ENCODE results near the gene CILP2. TPM values are rescaled to one million over a fixed set of nuclear protein-coding genes. Genes with fewer than 3 reads are reported as not detected.

Gene CILP2
- total and polyA plus RNA-seq, 9 of the 15 experiments (the other 6 are each of a cell fraction or from before 2014, with no cell fraction given) = 0.04 to 0.35 (median 0.05) TPM; not detected in 2

GRCh38 chr19:19551853-19552192, 13.8 kb downstream of the CILP2 start:
- FAIRE-seq = no peak
- H3K4me1 ChIP-seq (replicated peaks in 1 of 2; ENCODE audit: control insufficient read depth in 2 of 2, insufficient read depth in 2 of 2, low read length in 2 of 2) = peaks cover 0 to 32% of the 10 kb centered on the region in 2 experiments; a peak in 2 of 5 replicates
- no peak overlapping the region for H2AFZ ChIP-seq (ENCODE audit: low read depth, low read length)
- WGBS (ENCODE audit: insufficient coverage, low coverage, missing lambda C conversion rate) = 12% methylated on average over 14 of the region's 14 CpGs
- no peak overlapping the region for H3K27ac ChIP-seq (ENCODE audit: extremely low read depth, low read depth, low read length)
- ChIA-PET CTCF (ENCODE audit: low intra/inter-chr PET ratio) (no interaction called here), POLR2A (interaction anchor here (0.6 to 1.9 kb wide), 4 partner anchors 19 to 154 kb away, joined by 3 to 7 read pairs (median 4); partner anchors contain the start of gene NDUFA13)
- peak overlapping the region in 1 of 2 experiments; percentile 71; a peak in 2 of 4 replicates for H3K9ac ChIP-seq (ENCODE audit: insufficient read depth in 1 of 2, low read depth in 2 of 2, low read length in 2 of 2)
- no peak overlapping the region for H3K4me2 ChIP-seq (ENCODE audit: insufficient read depth, low read length)
- no peaks in the 10 kb centered on the region for H3K9me3 ChIP-seq (replicated peaks; ENCODE audit: control insufficient read depth, insufficient read depth, low read depth, low read length)
- TF ChIP-seq ZFPM2 (CRISPR knock-in tag; IDR thresholded peaks at IDR 0.05) (no peak), CGGBP1 (CRISPR knock-in tag; IDR thresholded peaks at IDR 0.05) (no peak)
- TF ChIP-seq, protein P1, sequence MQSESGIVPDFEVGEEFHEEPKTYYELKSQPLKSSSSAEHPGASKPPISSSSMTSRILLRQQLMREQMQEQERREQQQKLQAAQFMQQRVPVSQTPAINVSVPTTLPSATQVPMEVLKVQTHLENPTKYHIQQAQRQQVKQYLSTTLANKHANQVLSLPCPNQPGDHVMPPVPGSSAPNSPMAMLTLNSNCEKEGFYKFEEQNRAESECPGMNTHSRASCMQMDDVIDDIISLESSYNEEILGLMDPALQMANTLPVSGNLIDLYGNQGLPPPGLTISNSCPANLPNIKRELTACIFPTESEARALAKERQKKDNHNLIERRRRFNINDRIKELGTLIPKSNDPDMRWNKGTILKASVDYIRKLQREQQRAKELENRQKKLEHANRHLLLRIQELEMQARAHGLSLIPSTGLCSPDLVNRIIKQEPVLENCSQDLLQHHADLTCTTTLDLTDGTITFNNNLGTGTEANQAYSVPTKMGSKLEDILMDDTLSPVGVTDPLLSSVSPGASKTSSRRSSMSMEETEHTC (IDR thresholded peaks at IDR 0.05) = no peak
- H3K4me3 ChIP-seq = no peak overlapping the region
- H3K36me3 ChIP-seq (ENCODE audit: control insufficient read depth, insufficient read depth, low read length) = no peaks in the 10 kb centered on the region
- ATAC-seq = no peak
- intact Hi-C loops (cut with micrococcal nuclease) = loop anchor here (5.0 kb wide), 1 partner anchor 90 kb away; the partner anchor contains the start of gene GMIP
- no TSS peak for BruUV-seq (replicated peaks)
- H3K79me2 ChIP-seq (ENCODE audit: control insufficient read depth, insufficient read depth, low read length) = no peaks in the 10 kb centered on the region
- in situ Hi-C loops (cut with MboI) = loop anchor here (10.0 kb wide), 1 partner anchor 403 kb away; no protein-coding TSS in a partner anchor
- H3K27me3 ChIP-seq (ENCODE audit: control insufficient read depth in 2 of 2, insufficient read depth in 2 of 2, low read length in 2 of 2) = peaks cover 2 to 38% of the 10 kb centered on the region in 2 experiments
- 0 out of 2 replicates have a peak, but pooled peaks cover 5% of the 10 kb centered on the region for H4K20me1 ChIP-seq (replicated peaks; ENCODE audit: control insufficient read depth, insufficient read depth, low read length)
- DNase-seq (ENCODE audit: extremely low read depth in 1 of 4, low spot score in 3 of 4) = no peak
- H3K9me1 ChIP-seq (ENCODE audit: control insufficient read depth, insufficient read depth, low read length) = no peaks in the 10 kb centered on the region

Measured in K562 (cell line).